22Rv1 (cell line): ENCODE results near the gene ACOT7.

Experiments
- CTCF ChIP-seq: fragments of 450-650 bp; IDR thresholded peaks from 2 replicates; pipeline ENCODE4 v1.5.1; 2017; ENCODE audit warnings: mild to moderate bottlenecking
- ZFX ChIP-seq: fragments of 450-650 bp; IDR thresholded peaks from 2 replicates; pipeline ENCODE4 v1.6.1; 2017; ENCODE audit warnings: antibody characterized with exemption, borderline replicate concordance

- TF ChIP-seq CTCF (no peak), ZFX (no peak)
These were observed 120.7 kb downstream of the ACOT7 start for GRCh38 chr1:6272868-6273267.
